Gastroesophageal sphincter (tissue), 4 donors: ENCODE measurements around the gene CCDC51. TPM values are rescaled to one million over a fixed set of nuclear protein-coding genes. Genes with fewer than 3 reads are reported as not detected.
A peak's percentile ranks its signal among the peaks of the same experiment; 100 is the strongest.

ENCODE experiments used
- ATAC-seq: fragments of 150-250 bp; one replicate; pipeline ENCODE4 v1.9.1; 2016; ENCODE audit warnings: mild to moderate bottlenecking, moderate library complexity
- H3K27ac ChIP-seq, 4 donors: fragments of 200-600 bp; sonication (generic) in 3 of 4; 1 replicate in 3 of 4; 2 replicates in 1 of 4; pipeline ENCODE4 v1.5.1; 2016 to 2019
- H3K27me3 ChIP-seq: fragments of 200-600 bp; sonication (generic); one replicate; pipeline ENCODE4 v1.5.1; 2019
- H3K36me3 ChIP-seq, 2 donors: fragments of 200-600 bp; sonication (generic); one replicate each; pipeline ENCODE4 v1.5.1; 2019; ENCODE audit warnings: control low read depth in 1 of 2
- H3K4me1 ChIP-seq, 3 donors: fragments of 200-600 bp; sonication (generic); 1 replicate in 2 of 3; 2 replicates in 1 of 3; pipeline ENCODE4 v1.5.1; 2016 to 2019; ENCODE audit warnings: control low read depth in 2 of 3
- H3K4me3 ChIP-seq, 2 donors: fragments of 200-600 bp; sonication (generic); one replicate each; pipeline ENCODE4 v1.5.1; 2019; ENCODE audit warnings: mild to moderate bottlenecking in 1 of 2, moderate library complexity in 1 of 2
- H3K9me3 ChIP-seq, 3 donors: fragments of 200-600 bp; sonication (generic); one replicate each; pipeline ENCODE4 v1.5.1; 2017 to 2019; ENCODE audit warnings: control low read depth in 2 of 3
- CTCF ChIP-seq, 4 experiments: fragments of 200-600 bp in 2 of 4; fragments of 450-650 bp in 2 of 4; sonication (generic) in 1 of 4; IDR thresholded peaks; one replicate each; pipeline ENCODE4 v1.5.1; 2017 to 2019; ENCODE audit warnings: antibody characterized with exemption in 4 of 4, mild to moderate bottlenecking in 2 of 4, moderate library complexity in 2 of 4
- EP300 ChIP-seq: sonication (generic); formaldehyde crosslinking; IDR thresholded peaks from one replicate; pipeline ENCODE4 v1.6.1; 2017; ENCODE audit warnings: antibody characterized with exemption, mild to moderate bottlenecking
- POLR2A ChIP-seq, 2 donors: fragments of 450-650 bp; IDR thresholded peaks; one replicate each; pipeline ENCODE4 v1.6.1; 2017; ENCODE audit warnings: antibody characterized with exemption in 2 of 2, mild to moderate bottlenecking in 2 of 2, moderate library complexity in 1 of 2
- POLR2AphosphoS5 ChIP-seq: sonication (generic); formaldehyde crosslinking; IDR thresholded peaks from one replicate; pipeline ENCODE4 v1.6.1; 2017; ENCODE audit warnings: antibody characterized with exemption
- WGBS, 2 donors: methylation state at CpG; one replicate each; pipeline ENCODE4 v1.1.5; 2018; ENCODE audit warnings: low coverage in 1 of 2; 5-methylcytosine and 5-hydroxymethylcytosine counted together
- total RNA-seq, 4 donors: library from RNA; depleted of rRNA; stranded (reverse); fragments of >200 nt; gene quantifications; one replicate each; pipeline ENCODE4 v1.1.0, GENCODE V29; 2016

CCDC51 gene
- total RNA-seq, 4 donors from 2014 or later: 10.2 to 32.6 (median 26.3) TPM

GRCh38 chr3:48469046-48469915, 29.4 kb upstream of the CCDC51 start:
- 80% methylated on average over 3 of the region's 29 CpGs; no CpG with 5 or more reads in 1 of the 2 donors for WGBS, 2 donors
- Histone ChIP-seq H3K27ac (peak overlapping the region in 3 of 4 donors; percentile 97 to 98 (median 97)), H3K4me1 (peaks cover 4 to 90% (median 68%) of the 10 kb centered on the region in 3 donors), H3K9me3 (no peaks in the 10 kb centered on the region), H3K36me3 (peaks cover 0 to 44% of the 10 kb centered on the region in 2 donors), H3K27me3 (no peaks in the 10 kb centered on the region), H3K4me3 (no peak overlapping the region)
- no peak for TF ChIP-seq CTCF (IDR thresholded peaks at IDR 0.05)
- TF ChIP-seq POLR2A (IDR thresholded peaks at IDR 0.05): no peak
- no peak for TF ChIP-seq POLR2AphosphoS5
- TF ChIP-seq EP300: no peak
- ATAC-seq: no peak

GRCh38 chr3:48468329-48468731, 28.4 kb upstream of the CCDC51 start:
- peak overlapping the region in 1 of 2 donors; percentile 8 for H3K4me3 ChIP-seq
- 57 to 83% methylated on average over 1 of the region's 8 CpGs for WGBS, 2 donors
- TF ChIP-seq CTCF (IDR thresholded peaks at IDR 0.05): no peak
- TF ChIP-seq POLR2AphosphoS5: no peak
- no peak for TF ChIP-seq POLR2A (IDR thresholded peaks at IDR 0.05)
- no peak for TF ChIP-seq EP300
- H3K9me3 ChIP-seq: no peaks in the 10 kb centered on the region
- peak overlapping the region in 3 of 4 donors; percentile 97 to 98 (median 97) for H3K27ac ChIP-seq
- no peak for ATAC-seq
- peaks cover 0 to 47% of the 10 kb centered on the region in 2 donors for H3K36me3 ChIP-seq
- H3K4me1 ChIP-seq: peaks cover 4 to 85% (median 65%) of the 10 kb centered on the region in 3 donors
- no peaks in the 10 kb centered on the region for H3K27me3 ChIP-seq

GRCh38 chr3:48467473-48468267, 27.8 kb upstream of the CCDC51 start:
- H3K4me1 ChIP-seq: peaks cover 4 to 81% (median 63%) of the 10 kb centered on the region in 3 donors
- H3K4me3 ChIP-seq: peak overlapping the region in 1 of 2 donors; percentile 57
- H3K36me3 ChIP-seq: peaks cover 0 to 52% of the 10 kb centered on the region in 2 donors

GRCh38 chr3:48467110-48467454, 27.2 kb upstream of the CCDC51 start:
- Histone ChIP-seq H3K9me3 (no peaks in the 10 kb centered on the region), H3K27me3 (no peaks in the 10 kb centered on the region), H3K4me1 (peaks cover 4 to 77% (median 60%) of the 10 kb centered on the region in 3 donors), H3K36me3 (peaks cover 0 to 53% of the 10 kb centered on the region in 2 donors), H3K4me3 (peak overlapping the region in 1 of 2 donors; percentile 57), H3K27ac (peak overlapping the region; percentile 92 to 98 (median 97))
- WGBS, 2 donors: no CpG with 5 or more reads among the region's 9 CpGs
- TF ChIP-seq EP300 (no peak), POLR2A (IDR thresholded peaks at IDR 0.05) (no peak), POLR2AphosphoS5 (no peak), CTCF (IDR thresholded peaks at IDR 0.05) (no peak)
- no peak for ATAC-seq

More at GRCh38 chr3:48467473-48468267, 27.8 kb upstream of the CCDC51 start:
- ATAC-seq: no peak
- H3K27me3 ChIP-seq: no peaks in the 10 kb centered on the region
- WGBS, 2 donors: 50 to 53% methylated on average over 3 to 6 of the region's 7 CpGs
- H3K9me3 ChIP-seq: no peaks in the 10 kb centered on the region
- peak overlapping the region; percentile 92 to 98 (median 97) for H3K27ac ChIP-seq
- no peak for TF ChIP-seq POLR2AphosphoS5
- TF ChIP-seq CTCF (IDR thresholded peaks at IDR 0.05): no peak
- TF ChIP-seq POLR2A (IDR thresholded peaks at IDR 0.05): no peak
- no peak for TF ChIP-seq EP300
